ENCODE results near the gene UFSP2.

Gene UFSP2

DNA sequence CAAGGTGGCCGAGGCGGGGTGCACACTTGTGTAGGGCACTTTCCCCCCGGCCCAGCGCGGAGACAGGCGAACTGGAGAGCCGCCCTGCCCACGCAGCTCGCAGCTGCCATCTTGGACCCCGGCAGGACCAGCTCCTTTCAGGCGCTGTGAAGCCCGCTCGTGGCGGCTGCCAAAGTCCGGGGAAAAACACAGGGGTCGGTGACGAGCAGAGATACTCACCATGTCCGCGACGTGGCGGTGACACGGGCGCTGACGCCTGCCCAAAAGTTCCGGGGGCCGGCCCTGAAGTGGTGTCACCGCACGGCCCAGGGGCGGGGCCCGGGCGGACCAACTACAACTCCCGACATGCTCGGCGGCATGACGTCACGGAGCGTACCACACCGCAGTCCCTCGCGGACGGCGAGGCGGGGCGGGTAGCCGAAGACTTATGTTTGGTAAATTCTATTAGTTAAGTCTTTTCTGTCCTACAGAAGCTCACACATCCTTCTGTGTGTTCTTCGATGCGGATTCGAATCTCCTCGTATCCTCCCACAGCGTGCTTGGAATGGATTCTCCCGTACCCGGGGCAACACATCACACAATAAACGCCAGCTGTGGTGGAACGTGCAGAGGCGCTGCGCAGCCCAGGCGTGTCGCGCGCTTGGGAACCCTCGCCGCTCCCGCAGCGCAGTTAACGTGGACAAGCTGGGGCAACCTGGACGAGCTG is at the start of gene UFSP2:
Gene UFSP2, minus strand, starts transcription at position 318 of the 706 bp plus-strand sequence. Its CDS starts 96 bp downstream, at position 222.
- in situ Hi-C loops (cut with MboI; ENCODE audit: low sequenced_read_pairs, unreplicated experiment): no loop called here
- DNase-seq (ENCODE audit: low spot score): peak; percentile 93
- TF ChIP-seq, protein P1, sequence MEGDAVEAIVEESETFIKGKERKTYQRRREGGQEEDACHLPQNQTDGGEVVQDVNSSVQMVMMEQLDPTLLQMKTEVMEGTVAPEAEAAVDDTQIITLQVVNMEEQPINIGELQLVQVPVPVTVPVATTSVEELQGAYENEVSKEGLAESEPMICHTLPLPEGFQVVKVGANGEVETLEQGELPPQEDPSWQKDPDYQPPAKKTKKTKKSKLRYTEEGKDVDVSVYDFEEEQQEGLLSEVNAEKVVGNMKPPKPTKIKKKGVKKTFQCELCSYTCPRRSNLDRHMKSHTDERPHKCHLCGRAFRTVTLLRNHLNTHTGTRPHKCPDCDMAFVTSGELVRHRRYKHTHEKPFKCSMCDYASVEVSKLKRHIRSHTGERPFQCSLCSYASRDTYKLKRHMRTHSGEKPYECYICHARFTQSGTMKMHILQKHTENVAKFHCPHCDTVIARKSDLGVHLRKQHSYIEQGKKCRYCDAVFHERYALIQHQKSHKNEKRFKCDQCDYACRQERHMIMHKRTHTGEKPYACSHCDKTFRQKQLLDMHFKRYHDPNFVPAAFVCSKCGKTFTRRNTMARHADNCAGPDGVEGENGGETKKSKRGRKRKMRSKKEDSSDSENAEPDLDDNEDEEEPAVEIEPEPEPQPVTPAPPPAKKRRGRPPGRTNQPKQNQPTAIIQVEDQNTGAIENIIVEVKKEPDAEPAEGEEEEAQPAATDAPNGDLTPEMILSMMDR (IDR thresholded peaks at IDR 0.05; ENCODE audit: borderline replicate concordance, control extremely low read depth, extremely low read depth, insufficient read depth, missing control alignments): no peak

GRCh38 chr4:185473247-185473646 is 47.5 kb upstream of the UFSP2 start:
- no peak for DNase-seq (ENCODE audit: low spot score)
- TF ChIP-seq, protein P1 (IDR thresholded peaks at IDR 0.05; ENCODE audit: borderline replicate concordance, control extremely low read depth, extremely low read depth, insufficient read depth, missing control alignments): no peak
- in situ Hi-C loops (cut with MboI; ENCODE audit: low sequenced_read_pairs, unreplicated experiment): loop anchor here (5.0 kb wide), 1 partner anchor 114 kb away; no protein-coding TSS in a partner anchor

GRCh38 chr4:185472103-185472542 is 46.4 kb upstream of the UFSP2 start:
- in situ Hi-C loops (cut with MboI; ENCODE audit: low sequenced_read_pairs, unreplicated experiment): loop anchor here (5.0 kb wide), 1 partner anchor 115 kb away; no protein-coding TSS in a partner anchor
- TF ChIP-seq, protein P1 (IDR thresholded peaks at IDR 0.05; ENCODE audit: borderline replicate concordance, control extremely low read depth, extremely low read depth, insufficient read depth, missing control alignments): no peak
- DNase-seq (ENCODE audit: low spot score): no peak

GRCh38 chr4:185471235-185472102 is 45.7 kb upstream of the UFSP2 start, which contains the start of gene CCDC110:
Gene CCDC110 (minus strand): TSS chr4:185471733. CDS start chr4:185471683, 50 bp downstream.
- TF ChIP-seq, protein P1 (IDR thresholded peaks at IDR 0.05; ENCODE audit: borderline replicate concordance, control extremely low read depth, extremely low read depth, insufficient read depth, missing control alignments): peak; percentile 96
- peak; percentile 100 for DNase-seq (ENCODE audit: low spot score)
- in situ Hi-C loops (cut with MboI; ENCODE audit: low sequenced_read_pairs, unreplicated experiment): loop anchor here (5.0 kb wide), 1 partner anchor 116 kb away; no protein-coding TSS in a partner anchor

DNA sequence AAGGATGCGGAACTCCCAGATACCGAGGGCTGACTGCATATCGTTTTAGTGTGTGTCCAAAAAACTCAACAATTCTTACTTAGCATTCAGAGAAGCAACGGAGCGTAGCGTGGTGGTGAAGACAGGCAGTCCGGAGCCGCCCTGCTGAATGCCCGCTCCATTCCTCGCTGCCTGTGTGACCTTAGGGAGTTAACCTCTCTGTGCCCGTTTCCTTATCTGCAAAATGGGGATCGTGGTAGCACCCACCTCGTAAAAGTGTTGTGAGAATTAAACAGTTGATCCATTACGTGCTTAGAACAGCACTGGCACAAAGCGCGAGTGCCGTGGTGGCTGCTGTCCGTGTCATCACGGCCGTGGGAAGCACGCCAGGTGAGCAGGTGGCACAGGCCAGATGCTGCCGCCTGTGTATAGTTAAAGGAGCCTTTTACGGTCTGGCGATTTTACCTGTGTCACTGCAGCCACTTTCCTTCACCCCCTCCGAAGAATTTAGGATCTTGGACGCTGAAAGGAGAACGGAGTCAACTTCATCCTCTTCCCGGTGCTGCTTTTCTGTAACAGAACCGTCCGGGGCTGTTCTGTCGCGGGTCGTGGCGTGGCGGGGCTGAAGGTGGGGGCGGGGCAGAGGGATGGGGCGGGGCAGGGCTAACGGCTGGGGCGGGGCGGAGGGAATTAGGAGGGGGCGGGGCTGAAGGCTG is 44.9 kb upstream of the UFSP2 start:
- peak; percentile 21 for DNase-seq (ENCODE audit: low spot score)
- in situ Hi-C loops (cut with MboI; ENCODE audit: low sequenced_read_pairs, unreplicated experiment): loop anchor here (5.0 kb wide), 1 partner anchor 117 kb away; no protein-coding TSS in a partner anchor
- TF ChIP-seq, protein P1 (IDR thresholded peaks at IDR 0.05; ENCODE audit: borderline replicate concordance, control extremely low read depth, extremely low read depth, insufficient read depth, missing control alignments): no peak
